Activated CD4-positive, alpha-beta T cell treated with anti-CD3 and anti-CD28 coated beads, Interleukin-2, amount 10 ng/mL, durations not matched to agents 24 days and 14 days (primary cell): ENCODE data around the gene MSRB2. TPM values are rescaled to one million over a fixed set of nuclear protein-coding genes. Genes with fewer than 3 reads are reported as not detected.

ENCODE experiments used
- DNase-seq: peaks from one replicate; pipeline ENCODE4 v3.0.0; 2022
- H3K27ac Mint-ChIP-seq: one replicate; pipeline ENCODE4 v1.8.0; 2022; ENCODE audit warnings: mild to moderate bottlenecking, mixed read lengths
- H3K27me3 Mint-ChIP-seq: one replicate; pipeline ENCODE4 v1.8.0; 2022; ENCODE audit warnings: mixed read lengths
- H3K36me3 Mint-ChIP-seq: one replicate; pipeline ENCODE4 v1.8.0; 2022; ENCODE audit warnings: low read depth, mild to moderate bottlenecking, mixed read lengths
- H3K4me1 Mint-ChIP-seq: one replicate; pipeline ENCODE4 v1.8.0; 2021; ENCODE audit warnings: mixed read lengths
- H3K4me3 Mint-ChIP-seq: one replicate; pipeline ENCODE4 v1.8.0; 2022; ENCODE audit warnings: mild to moderate bottlenecking, moderate library complexity, mixed read lengths
- H3K9me3 Mint-ChIP-seq: one replicate; pipeline ENCODE4 v1.8.0; 2021; ENCODE audit warnings: mixed read lengths
- intact Hi-C: fragments of 100-400 bp; cut with micrococcal nuclease; formaldehyde crosslinking; loops from one replicate; pipeline ENCODE4 v1.15.1; 2023
- total RNA-seq: library from RNA; stranded (reverse); gene quantifications from 2 replicates; pipeline ENCODE4 v1.2.3, GENCODE V29; 2022

The MSRB2 gene
- total RNA-seq = 3.3 and 3.9 TPM in 2 replicates

GRCh38 chr10:23095404-23095965 lies at the start of gene MSRB2:
Gene MSRB2 (plus strand): TSS chr10:23095579. CDS start chr10:23095609, 30 bp downstream.
- peaks cover 18% of the 10 kb centered on the region for H3K27me3 Mint-ChIP-seq
- peaks cover 7% of the 10 kb centered on the region for H3K36me3 Mint-ChIP-seq
- H3K27ac Mint-ChIP-seq = peak within 1 kb of the TSS; percentile 93
- peak within 1 kb of the TSS; percentile 89 for H3K4me3 Mint-ChIP-seq
- intact Hi-C loops = loop anchor here (5.0 to 10.0 kb wide), 7 partner anchors 342 to 1919 kb away; partner anchors contain the start of genes ARHGAP21, DNAJC1, ENKUR and OTUD1
- H3K4me1 Mint-ChIP-seq = peaks cover 40% of the 10 kb centered on the region
- peak; percentile 90 for DNase-seq
- H3K9me3 Mint-ChIP-seq = peaks cover 11% of the 10 kb centered on the region

- no peak for DNase-seq
- H3K4me1 Mint-ChIP-seq = no peaks in the 10 kb centered on the region
- intact Hi-C loops = no loop called here
- no peak overlapping the region for H3K27ac Mint-ChIP-seq
- H3K9me3 Mint-ChIP-seq = no peaks in the 10 kb centered on the region
- peaks cover 6% of the 10 kb centered on the region for H3K27me3 Mint-ChIP-seq
- H3K4me3 Mint-ChIP-seq = no peak overlapping the region
- no peaks in the 10 kb centered on the region for H3K36me3 Mint-ChIP-seq
These were observed 49.4 kb upstream of the MSRB2 start for GRCh38 chr10:23046027-23046426.

- H3K4me1 Mint-ChIP-seq = no peaks in the 10 kb centered on the region
- intact Hi-C loops = no loop called here
- H3K4me3 Mint-ChIP-seq = no peak overlapping the region
- no peaks in the 10 kb centered on the region for H3K36me3 Mint-ChIP-seq
- DNase-seq = no peak
- H3K27ac Mint-ChIP-seq = no peak overlapping the region
- H3K9me3 Mint-ChIP-seq = no peaks in the 10 kb centered on the region
- H3K27me3 Mint-ChIP-seq = peaks cover 2% of the 10 kb centered on the region
These were observed 48.0 kb upstream of the MSRB2 start for GRCh38 chr10:23047201-23048050.

DNA sequence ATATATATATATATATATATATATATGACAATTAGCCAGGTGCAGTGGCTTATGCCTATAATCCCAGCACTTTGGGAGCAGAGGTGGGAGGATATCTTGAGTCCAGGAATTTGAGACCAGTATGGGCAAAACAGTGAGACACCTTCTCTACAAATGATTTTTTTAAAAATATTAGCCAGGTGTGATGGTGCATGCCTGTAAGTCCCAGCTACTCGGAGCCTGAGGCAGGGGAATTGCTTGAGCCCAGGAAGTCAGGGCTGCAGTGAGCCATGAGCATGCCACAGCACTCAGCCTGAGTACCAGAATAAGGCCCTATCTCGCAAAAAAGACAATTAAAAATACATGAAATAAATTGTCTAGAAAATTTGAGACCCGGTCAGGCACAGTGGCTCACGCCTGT lies 47.2 kb upstream of the MSRB2 start:
- intact Hi-C loops = no loop called here
- Mint-ChIP-seq H3K4me1 (no peaks in the 10 kb centered on the region), H3K4me3 (no peak overlapping the region), H3K9me3 (no peaks in the 10 kb centered on the region), H3K36me3 (no peaks in the 10 kb centered on the region), H3K27ac (no peak overlapping the region), H3K27me3 (peaks cover 1% of the 10 kb centered on the region)
- peak; percentile 11 for DNase-seq

DNA sequence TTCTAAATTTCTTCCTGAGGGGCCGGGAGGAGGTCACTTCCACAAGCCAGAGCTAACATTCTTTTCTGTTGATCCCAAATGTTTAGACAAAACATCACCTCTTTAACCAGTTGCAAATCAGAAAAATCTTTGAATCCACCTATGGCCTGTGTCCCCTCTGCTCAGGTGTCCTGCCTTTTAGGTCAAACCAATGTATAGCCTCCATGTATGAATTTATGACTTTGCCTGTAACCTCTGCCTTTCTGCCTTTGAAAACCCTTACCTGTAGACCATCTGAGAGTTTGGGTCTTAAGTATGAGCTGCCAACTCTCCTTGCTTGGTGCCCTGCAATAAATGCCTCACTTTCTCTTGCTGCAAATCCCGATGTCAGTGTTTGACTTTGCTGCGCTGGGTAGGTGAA lies 44.1 kb upstream of the MSRB2 start:
- intact Hi-C loops = no loop called here
- Mint-ChIP-seq H3K9me3 (no peaks in the 10 kb centered on the region), H3K4me1 (no peaks in the 10 kb centered on the region), H3K36me3 (no peaks in the 10 kb centered on the region), H3K4me3 (no peak overlapping the region), H3K27me3 (peaks cover 7% of the 10 kb centered on the region), H3K27ac (no peak overlapping the region)
- DNase-seq = no peak

DNA sequence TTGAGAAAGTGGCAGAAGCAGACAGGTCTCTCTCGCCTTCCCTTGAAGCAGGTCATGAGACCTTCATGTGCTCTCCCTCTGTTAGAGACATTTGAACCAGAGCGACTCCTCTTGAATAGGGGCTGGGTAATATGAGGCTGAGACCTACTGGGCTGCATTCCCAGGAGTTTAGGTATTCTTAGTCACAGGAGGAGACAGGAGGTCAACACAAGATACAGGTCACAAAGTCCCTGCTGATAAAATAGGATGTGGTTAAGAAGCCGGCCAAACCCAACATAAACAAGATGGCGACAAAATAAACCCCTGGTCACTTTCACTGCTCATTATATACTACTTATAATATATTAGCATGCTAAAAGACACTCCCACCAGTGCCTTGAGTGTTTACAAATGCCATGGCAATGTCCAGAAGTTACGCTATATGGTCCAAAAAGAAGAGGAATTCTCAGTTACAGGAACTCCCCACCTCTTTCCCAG lies 43.5 kb upstream of the MSRB2 start:
- Mint-ChIP-seq H3K4me1 (no peaks in the 10 kb centered on the region), H3K27me3 (peaks cover 10% of the 10 kb centered on the region), H3K9me3 (no peaks in the 10 kb centered on the region), H3K4me3 (no peak overlapping the region), H3K36me3 (no peaks in the 10 kb centered on the region), H3K27ac (no peak overlapping the region)
- intact Hi-C loops = no loop called here
- DNase-seq = no peak

- H3K27me3 Mint-ChIP-seq = peaks cover 11% of the 10 kb centered on the region
- no peaks in the 10 kb centered on the region for H3K4me1 Mint-ChIP-seq
- no peak overlapping the region for H3K4me3 Mint-ChIP-seq
- DNase-seq = no peak
- no peaks in the 10 kb centered on the region for H3K36me3 Mint-ChIP-seq
- intact Hi-C loops = no loop called here
- H3K9me3 Mint-ChIP-seq = no peaks in the 10 kb centered on the region
- no peak overlapping the region for H3K27ac Mint-ChIP-seq
These were observed 42.3 kb upstream of the MSRB2 start for GRCh38 chr10:23053036-23053435.

DNA sequence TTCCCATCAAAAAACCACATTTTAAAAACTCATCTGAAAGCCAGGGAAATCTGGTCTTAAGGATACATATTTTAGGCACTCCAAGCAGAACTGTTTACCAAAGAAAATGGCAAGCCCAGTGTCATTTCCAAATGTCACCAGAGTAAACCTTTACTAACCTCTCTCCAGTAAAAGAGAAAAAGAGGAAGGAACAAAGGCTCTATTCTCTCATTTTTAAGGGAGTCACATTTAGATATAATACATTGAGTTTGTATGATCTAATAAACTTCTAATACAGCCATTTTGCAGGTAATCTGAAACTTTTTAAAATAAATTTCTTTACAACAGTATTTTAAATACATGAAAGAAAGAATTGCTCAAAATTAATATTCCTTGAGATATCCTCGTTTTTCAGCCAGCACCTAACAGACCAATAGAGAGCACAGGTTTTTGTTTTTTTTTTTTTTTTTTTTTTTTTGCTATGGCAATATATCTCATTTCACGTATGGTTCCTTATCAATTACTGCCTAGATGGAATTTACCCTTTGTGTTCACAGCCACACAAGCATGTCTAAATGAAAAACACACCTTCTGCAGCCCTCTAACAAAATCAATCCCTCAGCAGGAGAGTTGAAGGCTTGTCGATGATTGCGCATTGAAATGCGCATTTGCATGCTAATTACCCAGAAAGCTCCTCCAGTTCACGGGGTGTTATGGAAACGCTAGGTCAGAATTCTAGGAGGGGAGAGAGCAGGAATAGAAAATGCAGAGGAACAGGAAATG lies 39.8 kb upstream of the MSRB2 start:
- intact Hi-C loops = no loop called here
- no peak for DNase-seq
- Mint-ChIP-seq H3K27me3 (peaks cover 12% of the 10 kb centered on the region), H3K27ac (no peak overlapping the region), H3K4me3 (no peak overlapping the region), H3K36me3 (no peaks in the 10 kb centered on the region), H3K9me3 (no peaks in the 10 kb centered on the region), H3K4me1 (no peaks in the 10 kb centered on the region)

- Mint-ChIP-seq H3K27me3 (peaks cover 16% of the 10 kb centered on the region), H3K4me3 (no peak overlapping the region), H3K4me1 (no peaks in the 10 kb centered on the region), H3K36me3 (no peaks in the 10 kb centered on the region), H3K27ac (no peak overlapping the region), H3K9me3 (no peaks in the 10 kb centered on the region)
- DNase-seq = no peak
- intact Hi-C loops = no loop called here
These were observed 39.2 kb upstream of the MSRB2 start for GRCh38 chr10:23056186-23056579.

DNA sequence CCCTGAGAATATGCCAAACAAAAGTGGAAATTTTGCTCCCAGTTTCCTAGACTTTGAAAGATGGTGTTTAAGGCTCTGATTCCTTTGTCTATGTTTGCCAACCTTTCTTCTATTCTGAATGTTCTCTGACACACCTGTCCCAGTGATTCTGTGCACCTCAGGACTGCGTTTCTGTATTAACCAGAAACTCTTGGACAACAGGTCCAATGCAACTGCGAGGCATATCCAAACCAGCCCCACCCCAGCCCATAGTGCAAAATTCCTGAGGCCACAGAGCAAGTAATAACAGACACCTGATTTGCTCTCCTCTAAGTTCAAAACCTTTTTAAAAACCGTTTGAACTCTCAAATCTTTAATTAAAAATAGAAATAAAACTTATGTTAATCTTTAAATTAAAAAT lies 37.0 kb upstream of the MSRB2 start:
- H3K9me3 Mint-ChIP-seq = no peaks in the 10 kb centered on the region
- H3K36me3 Mint-ChIP-seq = no peaks in the 10 kb centered on the region
- no peaks in the 10 kb centered on the region for H3K4me1 Mint-ChIP-seq
- DNase-seq = no peak
- H3K27ac Mint-ChIP-seq = no peak overlapping the region
- intact Hi-C loops = no loop called here
- H3K4me3 Mint-ChIP-seq = no peak overlapping the region
- peaks cover 14% of the 10 kb centered on the region for H3K27me3 Mint-ChIP-seq

- no peaks in the 10 kb centered on the region for H3K4me1 Mint-ChIP-seq
- intact Hi-C loops = no loop called here
- no peaks in the 10 kb centered on the region for H3K36me3 Mint-ChIP-seq
These were observed 34.5 kb upstream of the MSRB2 start for GRCh38 chr10:23060918-23061317.

GRCh38 chr10:23063045-23063972 lies 32.1 kb upstream of the MSRB2 start:
- DNase-seq = no peak
- no peak overlapping the region for H3K4me3 Mint-ChIP-seq
- no peak overlapping the region for H3K27ac Mint-ChIP-seq
- intact Hi-C loops = no loop called here
- H3K4me1 Mint-ChIP-seq = peaks cover 2% of the 10 kb centered on the region
- H3K9me3 Mint-ChIP-seq = no peaks in the 10 kb centered on the region
- H3K27me3 Mint-ChIP-seq = peaks cover 6% of the 10 kb centered on the region
- no peaks in the 10 kb centered on the region for H3K36me3 Mint-ChIP-seq

More at GRCh38 chr10:23060918-23061317, 34.5 kb upstream of the MSRB2 start:
- Mint-ChIP-seq H3K27me3 (peaks cover 10% of the 10 kb centered on the region), H3K9me3 (no peaks in the 10 kb centered on the region), H3K27ac (no peak overlapping the region), H3K4me3 (no peak overlapping the region)
- DNase-seq = no peak
